GM18909 (cell line): ENCODE measurements around the gene MSH5.
"Not testable (repeated sequence)": the region's sequence is repeated elsewhere in the genome, so short reads cannot be mapped to it uniquely, and the experiment has no call there.

Experiments used
- ATAC-seq: cut with Tn5 transposase; IDR thresholded peaks from one replicate; pipeline ENCODE4 v1.9.1; 2021; ENCODE audit warnings: mild to moderate bottlenecking; ENCODE audit not compliant: unreplicated experiment, poor library complexity

The MSH5 gene

GRCh38 chr6:31739639-31740396, at the start of gene MSH5:
Gene MSH5, plus strand, starts transcription at chr6:31740005. Its CDS starts 462 bp downstream, at chr6:31740467.
- ATAC-seq = peak; percentile 73

GRCh38 chr6:31690231-31691077, 49.4 kb upstream of the MSH5 start:
- ATAC-seq = no peak

- no peak for ATAC-seq
These were observed 48.7 kb upstream of the MSH5 start for GRCh38 chr6:31691078-31691463.

- ATAC-seq = no peak
These were observed 48.2 kb upstream of the MSH5 start for GRCh38 chr6:31691564-31692108.

- no peak for ATAC-seq
These were observed 47.5 kb upstream of the MSH5 start for GRCh38 chr6:31692353-31692752.

GRCh38 chr6:31692886-31693285, 46.9 kb upstream of the MSH5 start:
- no peak for ATAC-seq

GRCh38 chr6:31693535-31693934, 46.3 kb upstream of the MSH5 start:
- ATAC-seq = no peak

GRCh38 chr6:31697555-31697954, 42.2 kb upstream of the MSH5 start:
- no peak for ATAC-seq

GRCh38 chr6:31700740-31701401, 38.9 kb upstream of the MSH5 start:
- ATAC-seq = no peak

- ATAC-seq = no peak
These were observed 38.0 kb upstream of the MSH5 start for GRCh38 chr6:31701666-31702404.

GRCh38 chr6:31702405-31702818, 37.4 kb upstream of the MSH5 start:
- ATAC-seq = no peak

- peak; percentile 85 for ATAC-seq
These were observed 36.7 kb upstream of the MSH5 start, which contains the start of gene ABHD16A for GRCh38 chr6:31702819-31703716. Gene ABHD16A, minus strand, starts transcription at chr6:31703324. Its CDS starts 43 bp downstream, at chr6:31703281.

- no peak for ATAC-seq
These were observed 33.9 kb upstream of the MSH5 start for GRCh38 chr6:31705931-31706330.

GRCh38 chr6:31706599-31706998, 33.2 kb upstream of the MSH5 start, which contains the start of gene LY6G6F:
Gene LY6G6F, plus strand, starts transcription at chr6:31706866. Its CDS starts 41 bp downstream, at chr6:31706907.
- no peak for ATAC-seq

- no peak for ATAC-seq
These were observed 32.1 kb upstream of the MSH5 start for GRCh38 chr6:31707701-31708100.

- ATAC-seq = no peak
These were observed 31.6 kb upstream of the MSH5 start for GRCh38 chr6:31708224-31708623.

- ATAC-seq = not testable (repeated sequence)
These were observed 30.6 kb upstream of the MSH5 start for GRCh38 chr6:31709157-31709556.

GRCh38 chr6:31710523-31711219, 29.1 kb upstream of the MSH5 start:
- ATAC-seq = no peak
